Measurements from ENCODE around the gene JARID2. TPM values are rescaled to one million over a fixed set of nuclear protein-coding genes. Genes with fewer than 3 reads are reported as not detected.

Gene JARID2
- polyA plus RNA-seq, 1 donor (not counting 4 experiments of a cell fraction or from before 2014, with no cell fraction given) = 11.0 TPM

DNA sequence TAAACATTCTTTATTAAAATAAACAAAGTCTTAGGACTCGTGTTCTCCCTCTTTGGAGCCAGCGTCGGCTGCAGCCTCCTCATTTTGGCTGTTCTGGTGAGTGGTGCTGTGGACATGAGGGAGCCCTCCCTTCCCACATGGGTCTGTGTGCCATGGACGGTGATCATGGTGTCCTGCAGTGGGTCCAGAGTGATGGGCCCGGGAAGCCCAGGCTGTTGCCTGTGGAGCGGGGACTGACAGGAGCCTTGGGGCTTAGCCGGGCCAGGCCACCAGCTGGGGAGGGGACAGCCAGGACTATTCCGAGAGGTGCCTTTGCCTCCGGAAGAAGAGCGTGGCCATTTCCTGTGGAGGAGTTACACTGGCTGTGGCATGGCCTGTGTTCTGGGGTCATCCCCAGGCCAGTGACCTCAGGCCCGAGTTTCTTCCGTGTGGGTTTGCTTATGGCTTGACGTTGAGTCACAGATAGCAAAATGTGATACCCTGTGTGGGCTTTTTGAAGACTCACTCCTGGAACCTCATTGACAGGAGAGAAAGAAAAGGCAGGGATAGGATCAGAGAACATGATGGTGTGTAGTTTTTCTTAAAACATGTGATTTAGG lies 263.6 kb downstream of the JARID2 start:
- H3K4me3 ChIP-seq (ENCODE audit: control insufficient read depth in 2 of 3, extremely low read depth in 1 of 3, insufficient read depth in 2 of 3, low read depth in 1 of 3, low read length in 3 of 3) = no peak overlapping the region
- dilution Hi-C loops (cut with MboI; ENCODE audit: extremely low pct_ligation_motif_present, low sequenced_read_pairs) = no loop called here
- peaks cover 11% of the 10 kb centered on the region for H4K20me1 ChIP-seq (ENCODE audit: control insufficient read depth, extremely low read depth, insufficient read depth, low read length)
- H3K4me2 ChIP-seq (ENCODE audit: control insufficient read depth, extremely low read depth, insufficient read depth, low read depth, low read length) = no peak overlapping the region
- H3K79me2 ChIP-seq (ENCODE audit: control insufficient read depth, insufficient read depth, low read length) = peaks cover 4% of the 10 kb centered on the region
- H2AFZ ChIP-seq (ENCODE audit: control insufficient read depth, low read length) = no peak overlapping the region
- TF ChIP-seq, protein P1, sequence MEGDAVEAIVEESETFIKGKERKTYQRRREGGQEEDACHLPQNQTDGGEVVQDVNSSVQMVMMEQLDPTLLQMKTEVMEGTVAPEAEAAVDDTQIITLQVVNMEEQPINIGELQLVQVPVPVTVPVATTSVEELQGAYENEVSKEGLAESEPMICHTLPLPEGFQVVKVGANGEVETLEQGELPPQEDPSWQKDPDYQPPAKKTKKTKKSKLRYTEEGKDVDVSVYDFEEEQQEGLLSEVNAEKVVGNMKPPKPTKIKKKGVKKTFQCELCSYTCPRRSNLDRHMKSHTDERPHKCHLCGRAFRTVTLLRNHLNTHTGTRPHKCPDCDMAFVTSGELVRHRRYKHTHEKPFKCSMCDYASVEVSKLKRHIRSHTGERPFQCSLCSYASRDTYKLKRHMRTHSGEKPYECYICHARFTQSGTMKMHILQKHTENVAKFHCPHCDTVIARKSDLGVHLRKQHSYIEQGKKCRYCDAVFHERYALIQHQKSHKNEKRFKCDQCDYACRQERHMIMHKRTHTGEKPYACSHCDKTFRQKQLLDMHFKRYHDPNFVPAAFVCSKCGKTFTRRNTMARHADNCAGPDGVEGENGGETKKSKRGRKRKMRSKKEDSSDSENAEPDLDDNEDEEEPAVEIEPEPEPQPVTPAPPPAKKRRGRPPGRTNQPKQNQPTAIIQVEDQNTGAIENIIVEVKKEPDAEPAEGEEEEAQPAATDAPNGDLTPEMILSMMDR (optimal IDR thresholded peaks at IDR 0.05 in 1 of 3, IDR thresholded peaks at IDR 0.05 in 1 of 3, conservative IDR thresholded peaks at IDR 0.05 in 1 of 3; ENCODE audit: extremely low read depth in 1 of 3, insufficient read depth in 2 of 3, low read length in 3 of 3) = no peak
- no peak for TF ChIP-seq EZH2 (IDR thresholded peaks at IDR 0.05; ENCODE audit: low read length)
- peaks cover 26 to 46% of the 10 kb centered on the region in 2 experiments for H3K36me3 ChIP-seq (ENCODE audit: control insufficient read depth in 2 of 2, extremely low read depth in 1 of 2, insufficient read depth in 2 of 2, low read length in 2 of 2)
- FAIRE-seq (no peak), DNase-seq (ENCODE audit: low read depth, low spot score) (no peak)
- H3K9me3 ChIP-seq (ENCODE audit: control insufficient read depth, low read depth, low read length) = no peaks in the 10 kb centered on the region
- no peaks in the 10 kb centered on the region for H3K9me1 ChIP-seq (ENCODE audit: control insufficient read depth, extremely low read depth, insufficient read depth, low read length)
- no peak overlapping the region for H3K27ac ChIP-seq (ENCODE audit: control insufficient read depth, insufficient read depth, low read length)
- H3K27me3 ChIP-seq (ENCODE audit: control insufficient read depth, extremely low read depth, insufficient read depth, low read length) = no peaks in the 10 kb centered on the region
- no peak overlapping the region for H3K9ac ChIP-seq (ENCODE audit: control insufficient read depth, extremely low read depth, insufficient read depth, low read length)
- peaks cover 10% of the 10 kb centered on the region for H3K4me1 ChIP-seq (ENCODE audit: control insufficient read depth, extremely low read depth, insufficient read depth, low read length)

DNA sequence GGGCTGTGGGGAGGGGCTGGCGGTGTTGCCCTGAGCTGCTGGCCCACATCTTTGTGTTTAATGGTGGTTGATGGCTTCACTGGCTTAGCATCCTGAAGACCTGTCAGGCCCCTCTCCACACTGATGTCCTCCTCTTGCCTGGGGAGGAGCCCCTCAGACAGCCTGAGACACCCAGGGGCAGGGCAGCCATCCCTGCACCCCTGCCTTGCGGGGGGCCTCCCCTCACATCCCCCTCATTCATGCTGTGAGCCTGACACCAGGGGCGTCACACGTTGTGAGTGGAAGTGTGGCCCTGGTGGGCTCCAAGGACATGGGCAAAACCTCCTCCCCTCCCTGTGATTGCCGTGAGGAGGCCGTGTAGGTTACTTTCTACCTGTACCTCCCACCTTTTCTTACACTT lies 264.3 kb downstream of the JARID2 start:
- Histone ChIP-seq H3K9ac (ENCODE audit: control insufficient read depth, extremely low read depth, insufficient read depth, low read length) (no peak overlapping the region), H3K4me2 (ENCODE audit: control insufficient read depth, extremely low read depth, insufficient read depth, low read depth, low read length) (no peak overlapping the region), H3K9me1 (ENCODE audit: control insufficient read depth, extremely low read depth, insufficient read depth, low read length) (no peaks in the 10 kb centered on the region), H3K27me3 (ENCODE audit: control insufficient read depth, extremely low read depth, insufficient read depth, low read length) (no peaks in the 10 kb centered on the region), H3K79me2 (ENCODE audit: control insufficient read depth, insufficient read depth, low read length) (peaks cover 4% of the 10 kb centered on the region), H3K9me3 (ENCODE audit: control insufficient read depth, low read depth, low read length) (no peaks in the 10 kb centered on the region), H3K36me3 (ENCODE audit: control insufficient read depth in 2 of 2, extremely low read depth in 1 of 2, insufficient read depth in 2 of 2, low read length in 2 of 2) (peaks cover 28 to 47% of the 10 kb centered on the region in 2 experiments), H4K20me1 (ENCODE audit: control insufficient read depth, extremely low read depth, insufficient read depth, low read length) (peaks cover 7% of the 10 kb centered on the region), H3K4me1 (ENCODE audit: control insufficient read depth, extremely low read depth, insufficient read depth, low read length) (peaks cover 3% of the 10 kb centered on the region), H3K4me3 (ENCODE audit: control insufficient read depth in 2 of 3, extremely low read depth in 1 of 3, insufficient read depth in 2 of 3, low read depth in 1 of 3, low read length in 3 of 3) (no peak overlapping the region), H2AFZ (ENCODE audit: control insufficient read depth, low read length) (no peak overlapping the region), H3K27ac (ENCODE audit: control insufficient read depth, insufficient read depth, low read length) (no peak overlapping the region)
- DNase-seq (ENCODE audit: low read depth, low spot score) = no peak
- dilution Hi-C loops (cut with MboI; ENCODE audit: extremely low pct_ligation_motif_present, low sequenced_read_pairs) = no loop called here
- FAIRE-seq = no peak
- TF ChIP-seq EZH2 (IDR thresholded peaks at IDR 0.05; ENCODE audit: low read length) = no peak
- TF ChIP-seq, protein P1 (optimal IDR thresholded peaks at IDR 0.05 in 1 of 3, IDR thresholded peaks at IDR 0.05 in 1 of 3, conservative IDR thresholded peaks at IDR 0.05 in 1 of 3; ENCODE audit: extremely low read depth in 1 of 3, insufficient read depth in 2 of 3, low read length in 3 of 3) = no peak

Measured in keratinocyte (primary cell).